Chondrocyte (in vitro differentiated cells): ENCODE measurements around the gene CCDC117. TPM values are rescaled to one million over a fixed set of nuclear protein-coding genes. Genes with fewer than 3 reads are reported as not detected.

Experiments used
- DNase-seq: peaks from one replicate; pipeline ENCODE4 v3.0.0; 2021; ENCODE audit warnings: mixed read lengths, low spot score
- H3K27ac Mint-ChIP-seq: one replicate; pipeline ENCODE4 v1.8.0; 2021; ENCODE audit warnings: mild to moderate bottlenecking, moderate library complexity, mixed read lengths; ENCODE audit not compliant: unreplicated experiment
- H3K27me3 Mint-ChIP-seq: 2 replicates; pipeline ENCODE4 v1.8.0; 2021; ENCODE audit warnings: low read depth, mixed read lengths
- H3K36me3 Mint-ChIP-seq: 2 replicates; pipeline ENCODE4 v1.8.0; 2021; ENCODE audit warnings: low read depth, mixed read lengths
- H3K4me1 Mint-ChIP-seq: 2 replicates; pipeline ENCODE4 v1.8.0; 2021; ENCODE audit warnings: low read depth, mild to moderate bottlenecking, mixed read lengths
- H3K4me3 Mint-ChIP-seq: one replicate; pipeline ENCODE4 v1.8.0; 2021; ENCODE audit warnings: mild to moderate bottlenecking, moderate library complexity, mixed read lengths; ENCODE audit not compliant: unreplicated experiment
- H3K9me3 Mint-ChIP-seq: 2 replicates; pipeline ENCODE4 v1.8.0; 2021; ENCODE audit warnings: low read depth, mixed read lengths
- total RNA-seq: library from RNA; stranded (reverse); gene quantifications from 3 replicates; pipeline ENCODE4 v1.2.1, GENCODE V29; 2021
- TF ChIP-seq, protein P1 (sequence below): fragments of 200-600 bp; sonication (generic); IDR thresholded peaks from 2 replicates; pipeline ENCODE4 v1.5.0; 2021; ENCODE audit warnings: antibody characterized with exemption, mild to moderate bottlenecking, moderate library complexity

The CCDC117 gene
- total RNA-seq, 1 donor from 2014 or later, result 23.4 TPM

DNA sequence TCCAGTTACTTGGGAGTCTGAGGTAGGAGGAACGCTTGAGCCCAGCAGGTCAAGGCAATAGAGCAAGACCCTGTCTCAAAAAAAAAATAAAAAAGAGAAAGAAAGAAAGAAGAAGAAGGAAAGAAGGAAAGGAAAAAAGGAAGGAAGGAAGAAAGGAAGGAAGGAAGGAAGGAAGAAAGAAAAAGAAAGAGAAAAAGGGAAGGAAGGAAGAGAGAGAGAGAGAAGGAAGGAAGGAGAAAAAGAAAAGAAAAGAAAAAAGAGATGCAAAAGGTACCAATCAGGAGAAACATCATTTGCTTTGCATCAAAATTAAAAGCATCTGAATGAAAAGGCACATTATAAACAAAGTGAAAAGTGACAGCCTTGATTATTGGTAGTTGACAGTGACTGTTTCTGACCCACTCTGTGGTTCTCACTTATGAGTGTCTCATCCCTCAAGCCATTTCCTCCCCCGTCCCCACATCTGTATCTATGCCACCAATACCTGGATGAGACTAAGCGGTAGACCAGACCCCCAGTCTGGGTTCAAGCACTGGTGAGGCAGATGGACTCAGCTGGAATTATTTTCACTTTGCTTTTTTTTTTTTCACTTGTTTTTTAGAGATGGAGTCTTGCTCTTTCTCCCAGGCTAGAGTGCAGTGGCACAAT is 60.9 kb downstream of the CCDC117 start:
- TF ChIP-seq, protein P1, sequence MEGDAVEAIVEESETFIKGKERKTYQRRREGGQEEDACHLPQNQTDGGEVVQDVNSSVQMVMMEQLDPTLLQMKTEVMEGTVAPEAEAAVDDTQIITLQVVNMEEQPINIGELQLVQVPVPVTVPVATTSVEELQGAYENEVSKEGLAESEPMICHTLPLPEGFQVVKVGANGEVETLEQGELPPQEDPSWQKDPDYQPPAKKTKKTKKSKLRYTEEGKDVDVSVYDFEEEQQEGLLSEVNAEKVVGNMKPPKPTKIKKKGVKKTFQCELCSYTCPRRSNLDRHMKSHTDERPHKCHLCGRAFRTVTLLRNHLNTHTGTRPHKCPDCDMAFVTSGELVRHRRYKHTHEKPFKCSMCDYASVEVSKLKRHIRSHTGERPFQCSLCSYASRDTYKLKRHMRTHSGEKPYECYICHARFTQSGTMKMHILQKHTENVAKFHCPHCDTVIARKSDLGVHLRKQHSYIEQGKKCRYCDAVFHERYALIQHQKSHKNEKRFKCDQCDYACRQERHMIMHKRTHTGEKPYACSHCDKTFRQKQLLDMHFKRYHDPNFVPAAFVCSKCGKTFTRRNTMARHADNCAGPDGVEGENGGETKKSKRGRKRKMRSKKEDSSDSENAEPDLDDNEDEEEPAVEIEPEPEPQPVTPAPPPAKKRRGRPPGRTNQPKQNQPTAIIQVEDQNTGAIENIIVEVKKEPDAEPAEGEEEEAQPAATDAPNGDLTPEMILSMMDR, result no peak
- H3K4me1 Mint-ChIP-seq, result peaks cover 6% of the 10 kb centered on the region
- no peak overlapping the region for H3K27ac Mint-ChIP-seq
- no peaks in the 10 kb centered on the region for H3K9me3 Mint-ChIP-seq
- DNase-seq, result no peak
- no peaks in the 10 kb centered on the region for H3K27me3 Mint-ChIP-seq
- no peak overlapping the region for H3K4me3 Mint-ChIP-seq
- no peaks in the 10 kb centered on the region for H3K36me3 Mint-ChIP-seq

DNA sequence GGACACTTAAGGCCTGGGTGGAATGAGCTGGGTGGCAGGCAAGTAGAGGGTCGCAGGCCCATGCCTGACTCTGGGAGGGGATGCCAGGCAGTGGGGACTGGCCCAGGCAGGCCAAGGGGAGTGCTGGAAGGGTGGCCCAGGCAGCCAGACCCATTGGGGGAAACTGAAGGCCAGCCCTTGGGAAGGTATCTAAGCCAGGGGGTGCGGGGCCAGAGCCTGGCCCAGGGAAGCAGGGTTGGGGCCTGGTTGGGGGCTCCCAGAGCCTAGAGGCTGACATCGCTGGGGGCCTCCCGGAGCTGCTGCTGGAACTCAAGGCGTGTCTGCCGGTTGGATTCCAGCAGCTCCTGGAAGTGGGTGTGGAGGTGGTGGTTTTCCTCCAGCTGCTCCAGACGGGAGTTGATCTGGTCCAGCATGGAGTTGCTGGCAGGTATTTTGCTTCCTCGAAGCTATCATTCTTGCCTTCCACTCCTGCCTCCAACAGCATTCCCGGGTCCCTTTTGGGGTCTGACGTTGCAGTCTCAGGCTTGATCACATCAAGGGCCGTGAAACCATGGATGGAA is 63.2 kb downstream of the CCDC117 start:
- TF ChIP-seq, protein P1, result no peak
- no peaks in the 10 kb centered on the region for H3K4me1 Mint-ChIP-seq
- no peak overlapping the region for H3K4me3 Mint-ChIP-seq
- H3K27ac Mint-ChIP-seq, result no peak overlapping the region
- H3K9me3 Mint-ChIP-seq, result no peaks in the 10 kb centered on the region
- no peaks in the 10 kb centered on the region for H3K27me3 Mint-ChIP-seq
- no peak for DNase-seq
- no peaks in the 10 kb centered on the region for H3K36me3 Mint-ChIP-seq

DNA sequence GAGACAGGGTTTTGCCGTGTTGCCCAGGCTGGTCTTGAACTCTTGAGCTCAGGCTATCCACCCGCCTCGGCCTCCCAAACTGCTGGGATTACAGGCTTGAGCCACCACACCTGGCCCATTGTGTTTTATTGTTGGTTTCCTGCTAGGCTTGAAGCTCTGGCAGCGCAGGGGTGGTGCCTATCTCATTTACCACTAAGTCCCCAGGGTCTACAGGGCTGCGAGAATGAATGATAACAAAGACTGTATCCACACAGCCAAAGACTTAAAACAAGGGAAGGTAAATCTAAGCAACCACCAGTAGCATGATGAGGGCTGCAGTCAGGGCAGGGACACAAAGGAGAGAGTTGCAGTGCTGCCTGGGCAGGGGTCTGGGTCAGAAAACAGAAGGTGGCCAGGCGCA is 65.1 kb downstream of the CCDC117 start:
- H3K4me1 Mint-ChIP-seq, result no peaks in the 10 kb centered on the region
- H3K27me3 Mint-ChIP-seq, result no peaks in the 10 kb centered on the region
- H3K27ac Mint-ChIP-seq, result no peak overlapping the region
- DNase-seq, result no peak
- no peak overlapping the region for H3K4me3 Mint-ChIP-seq
- TF ChIP-seq, protein P1, result no peak
- H3K36me3 Mint-ChIP-seq, result no peaks in the 10 kb centered on the region
- no peaks in the 10 kb centered on the region for H3K9me3 Mint-ChIP-seq

Other genes with a start within 250 kb of the CCDC117 start
- gene TTC28, start 92.9 kb upstream of the CCDC117 start, total RNA-seq, result 36.7 to 52.2 TPM (median 38.3 TPM) in 3 replicates
- 5.5 to 12.2 TPM (median 8.3 TPM) in 3 replicates for gene CHEK2, start 30.9 kb upstream of the CCDC117 start, total RNA-seq
- gene HSCB, start 30.7 kb upstream of the CCDC117 start, total RNA-seq, result 9.8 to 11.6 TPM (median 11.0 TPM) in 3 replicates
- 107 to 199 TPM (median 189 TPM) in 3 replicates for gene XBP1, start 27.9 kb downstream of the CCDC117 start, total RNA-seq
- 6.7 to 7.7 TPM (median 6.7 TPM) in 3 replicates for gene ZNRF3, start 110.9 kb downstream of the CCDC117 start, total RNA-seq